ENCODE data around the gene FNDC3B.

Gene FNDC3B

DNA sequence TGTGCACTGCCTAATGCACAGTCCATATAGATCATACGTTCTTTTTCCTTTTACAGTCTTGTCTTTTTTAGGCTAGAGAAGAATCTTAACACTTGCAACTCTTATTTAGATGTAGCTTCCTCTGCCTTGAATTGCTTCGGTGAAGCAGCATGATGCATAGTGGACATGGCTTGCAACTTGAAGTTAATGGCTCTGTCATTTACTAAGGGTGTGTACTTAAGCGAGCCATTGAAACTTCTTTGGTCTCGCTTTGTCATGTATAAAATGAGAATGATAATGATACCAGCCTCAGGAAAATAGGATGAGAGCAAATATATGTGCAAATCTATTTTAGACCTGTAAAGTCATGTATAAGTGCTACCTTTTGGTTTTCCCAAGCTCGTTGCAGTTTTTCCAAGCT lies 261.5 kb downstream of the FNDC3B start:
- DNase-seq (ENCODE audit: insufficient read length) (no peak), FAIRE-seq (no peak)
- TF ChIP-seq TAF1 (IDR thresholded peaks at IDR 0.05; ENCODE audit: borderline replicate concordance, low read depth, low read length) (no peak), POLR2AphosphoS5 (IDR thresholded peaks at IDR 0.05; ENCODE audit: low read depth, low read length) (no peak), POLR2A (IDR thresholded peaks at IDR 0.05; ENCODE audit: low read depth, low read length) (no peak)

DNA sequence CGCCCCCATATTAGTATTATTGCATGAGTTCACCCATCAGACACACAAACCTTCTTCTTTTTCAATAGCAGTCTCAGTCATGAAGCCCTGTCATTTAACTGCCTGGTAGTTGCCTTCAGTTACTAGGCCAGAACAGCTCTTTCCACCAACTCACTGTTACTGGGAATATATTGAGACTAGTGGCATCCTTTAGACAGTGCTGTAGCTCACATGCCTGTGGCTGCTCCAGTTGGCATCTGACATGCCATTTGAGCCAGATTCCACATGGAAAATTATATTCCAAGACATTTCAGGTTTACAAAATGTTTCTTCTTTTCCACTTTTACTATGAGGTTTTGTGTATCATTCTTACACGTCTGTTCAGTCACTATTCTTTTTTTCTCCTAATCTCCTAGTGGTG lies 262.8 kb downstream of the FNDC3B start:
- TF ChIP-seq TAF1 (IDR thresholded peaks at IDR 0.05; ENCODE audit: borderline replicate concordance, low read depth, low read length) (no peak), POLR2A (IDR thresholded peaks at IDR 0.05; ENCODE audit: low read depth, low read length) (no peak), POLR2AphosphoS5 (IDR thresholded peaks at IDR 0.05; ENCODE audit: low read depth, low read length) (no peak)
- DNase-seq (ENCODE audit: insufficient read length): no peak
- FAIRE-seq: peak; percentile 17

DNA sequence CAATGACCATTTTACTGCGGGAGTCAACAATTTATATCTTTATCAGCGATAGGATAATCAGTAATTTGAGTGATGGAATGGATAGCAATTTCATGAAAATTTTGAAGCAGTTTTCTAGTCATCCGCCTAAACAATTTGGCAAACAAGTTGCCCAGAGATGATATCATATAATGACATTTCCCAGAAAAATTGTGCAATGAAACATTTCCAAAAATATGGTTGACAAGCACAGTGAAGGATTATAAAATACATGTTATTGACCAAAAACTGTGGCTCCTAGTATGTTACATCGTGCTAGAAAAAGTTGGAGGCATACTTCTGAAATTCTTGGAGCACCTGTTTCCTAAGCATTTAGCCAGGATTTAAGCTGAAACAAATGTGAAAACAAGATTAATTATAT lies 263.8 kb downstream of the FNDC3B start:
- DNase-seq (ENCODE audit: insufficient read length): no peak
- no peak for FAIRE-seq
- no peak for TF ChIP-seq TAF1 (IDR thresholded peaks at IDR 0.05; ENCODE audit: borderline replicate concordance, low read depth, low read length)
- TF ChIP-seq POLR2A (IDR thresholded peaks at IDR 0.05; ENCODE audit: low read depth, low read length): no peak
- TF ChIP-seq POLR2AphosphoS5 (IDR thresholded peaks at IDR 0.05; ENCODE audit: low read depth, low read length): no peak

DNA sequence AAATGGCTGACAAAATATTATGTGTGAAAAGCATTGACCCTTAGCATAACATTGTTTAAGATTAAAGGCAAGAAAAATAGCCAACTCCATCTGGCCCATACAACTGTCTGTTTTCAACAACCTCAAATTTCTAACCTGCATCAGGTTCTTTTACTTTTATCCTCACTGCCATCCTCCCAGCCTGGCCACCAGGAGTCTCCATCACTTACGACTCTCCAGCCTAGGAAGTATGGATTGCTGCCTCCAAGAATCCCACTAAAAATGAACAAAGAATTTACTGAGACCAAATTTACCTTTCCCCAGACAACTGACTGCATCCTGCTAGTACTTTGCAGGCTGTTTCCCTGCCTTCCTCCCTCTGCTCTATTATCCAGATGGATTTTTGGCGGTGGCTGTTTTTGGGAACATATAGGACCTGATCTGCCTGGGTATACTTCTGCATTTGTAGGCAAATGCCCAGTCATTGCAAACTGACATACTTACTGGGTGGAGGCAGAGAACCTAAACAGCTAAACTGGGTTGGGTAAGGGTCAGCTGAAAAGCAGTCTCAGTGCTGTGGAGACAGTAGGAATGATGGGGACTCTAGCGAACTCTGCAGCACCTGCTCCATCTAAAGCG lies 264.7 kb downstream of the FNDC3B start:
- TF ChIP-seq POLR2AphosphoS5 (IDR thresholded peaks at IDR 0.05; ENCODE audit: low read depth, low read length): no peak
- TF ChIP-seq TAF1 (IDR thresholded peaks at IDR 0.05; ENCODE audit: borderline replicate concordance, low read depth, low read length): no peak
- TF ChIP-seq POLR2A (IDR thresholded peaks at IDR 0.05; ENCODE audit: low read depth, low read length): no peak
- no peak for DNase-seq (ENCODE audit: insufficient read length)
- FAIRE-seq: no peak

DNA sequence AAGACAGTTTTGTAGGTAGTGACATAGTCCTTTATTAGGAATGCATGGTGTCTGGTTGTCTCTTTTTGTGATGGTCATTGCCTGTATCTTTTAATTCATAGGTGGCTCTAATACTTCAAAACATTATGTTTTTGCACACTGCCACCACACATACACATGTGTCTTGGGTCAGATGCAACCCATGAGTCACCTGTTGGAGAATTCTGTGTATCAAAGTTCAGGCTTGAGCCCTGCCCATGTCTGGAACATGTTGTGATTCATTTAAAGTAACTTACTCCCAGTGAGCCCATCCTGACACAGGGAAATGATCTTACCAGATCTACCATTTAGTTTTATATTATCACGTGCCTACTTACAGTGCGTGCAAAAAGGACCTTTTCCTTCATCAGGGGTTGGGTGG lies 266.2 kb downstream of the FNDC3B start:
- TF ChIP-seq POLR2A (IDR thresholded peaks at IDR 0.05; ENCODE audit: low read depth, low read length) (no peak), POLR2AphosphoS5 (IDR thresholded peaks at IDR 0.05; ENCODE audit: low read depth, low read length) (no peak), TAF1 (IDR thresholded peaks at IDR 0.05; ENCODE audit: borderline replicate concordance, low read depth, low read length) (no peak)
- no peak for DNase-seq (ENCODE audit: insufficient read length)
- FAIRE-seq: no peak

DNA sequence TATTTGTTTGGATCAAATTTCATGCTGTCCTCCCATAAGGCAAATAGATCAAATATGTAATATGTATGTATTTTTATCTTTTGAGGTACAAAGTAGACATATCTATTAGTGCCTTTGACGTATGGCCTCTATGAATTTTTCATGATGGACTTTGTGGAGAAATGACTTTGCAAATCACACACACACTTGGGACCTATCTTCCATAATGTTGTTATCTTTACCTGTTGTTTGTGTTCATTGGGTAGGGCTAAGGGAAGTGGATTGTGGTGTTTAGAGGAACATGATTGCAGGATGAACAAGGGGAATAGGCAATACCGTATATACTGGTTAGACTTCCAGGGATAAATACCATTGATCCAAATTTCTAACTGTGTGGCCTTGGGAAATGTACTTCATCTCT lies 266.6 kb downstream of the FNDC3B start:
- FAIRE-seq (no peak), DNase-seq (ENCODE audit: insufficient read length) (no peak)
- TF ChIP-seq POLR2AphosphoS5 (IDR thresholded peaks at IDR 0.05; ENCODE audit: low read depth, low read length): no peak
- TF ChIP-seq TAF1 (IDR thresholded peaks at IDR 0.05; ENCODE audit: borderline replicate concordance, low read depth, low read length): no peak
- no peak for TF ChIP-seq POLR2A (IDR thresholded peaks at IDR 0.05; ENCODE audit: low read depth, low read length)

DNA sequence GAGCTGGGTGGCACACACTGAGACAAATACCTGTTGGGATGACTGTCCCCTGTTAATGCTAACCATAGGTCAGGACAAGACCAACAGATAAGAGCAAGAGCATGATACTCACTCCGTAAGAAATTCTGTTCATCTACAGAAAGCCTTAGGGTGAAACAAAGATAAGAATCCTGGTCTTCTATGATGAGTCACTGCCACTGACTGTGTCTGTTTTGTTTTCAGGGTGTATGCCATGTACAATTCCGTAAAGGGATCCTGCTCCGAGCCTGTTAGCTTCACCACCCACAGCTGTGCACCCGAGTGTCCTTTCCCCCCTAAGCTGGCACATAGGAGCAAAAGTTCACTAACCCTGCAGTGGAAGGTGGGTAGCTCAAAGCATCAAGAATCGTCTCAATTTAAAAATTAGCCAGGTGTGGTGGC lies 267.8 kb downstream of the FNDC3B start:
- FAIRE-seq: no peak
- no peak for DNase-seq (ENCODE audit: insufficient read length)
- TF ChIP-seq POLR2AphosphoS5 (IDR thresholded peaks at IDR 0.05; ENCODE audit: low read depth, low read length) (no peak), POLR2A (IDR thresholded peaks at IDR 0.05; ENCODE audit: low read depth, low read length) (no peak), TAF1 (IDR thresholded peaks at IDR 0.05; ENCODE audit: borderline replicate concordance, low read depth, low read length) (no peak)

DNA sequence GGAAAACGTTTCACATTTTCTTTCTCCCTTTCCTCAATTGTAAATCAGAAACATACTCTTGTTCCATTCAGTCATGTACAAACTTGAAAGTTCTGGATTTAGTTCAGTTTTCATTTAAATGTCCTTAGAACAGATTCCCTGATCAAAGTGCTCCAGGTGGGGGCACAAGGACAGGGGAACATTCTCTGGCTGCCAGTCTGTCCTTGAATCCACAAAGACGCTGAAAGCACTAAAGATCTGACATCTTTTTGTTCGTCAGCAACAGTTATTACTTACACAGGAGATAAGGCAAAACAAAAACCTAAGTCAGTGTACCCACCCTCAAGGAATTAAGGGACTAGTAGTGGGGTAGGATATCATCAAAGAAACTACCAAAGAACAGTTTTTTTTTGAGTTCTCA lies 269.7 kb downstream of the FNDC3B start:
- TF ChIP-seq POLR2AphosphoS5 (IDR thresholded peaks at IDR 0.05; ENCODE audit: low read depth, low read length) (no peak), TAF1 (IDR thresholded peaks at IDR 0.05; ENCODE audit: borderline replicate concordance, low read depth, low read length) (no peak), POLR2A (IDR thresholded peaks at IDR 0.05; ENCODE audit: low read depth, low read length) (no peak)
- DNase-seq (ENCODE audit: insufficient read length) (no peak), FAIRE-seq (no peak)

DNA sequence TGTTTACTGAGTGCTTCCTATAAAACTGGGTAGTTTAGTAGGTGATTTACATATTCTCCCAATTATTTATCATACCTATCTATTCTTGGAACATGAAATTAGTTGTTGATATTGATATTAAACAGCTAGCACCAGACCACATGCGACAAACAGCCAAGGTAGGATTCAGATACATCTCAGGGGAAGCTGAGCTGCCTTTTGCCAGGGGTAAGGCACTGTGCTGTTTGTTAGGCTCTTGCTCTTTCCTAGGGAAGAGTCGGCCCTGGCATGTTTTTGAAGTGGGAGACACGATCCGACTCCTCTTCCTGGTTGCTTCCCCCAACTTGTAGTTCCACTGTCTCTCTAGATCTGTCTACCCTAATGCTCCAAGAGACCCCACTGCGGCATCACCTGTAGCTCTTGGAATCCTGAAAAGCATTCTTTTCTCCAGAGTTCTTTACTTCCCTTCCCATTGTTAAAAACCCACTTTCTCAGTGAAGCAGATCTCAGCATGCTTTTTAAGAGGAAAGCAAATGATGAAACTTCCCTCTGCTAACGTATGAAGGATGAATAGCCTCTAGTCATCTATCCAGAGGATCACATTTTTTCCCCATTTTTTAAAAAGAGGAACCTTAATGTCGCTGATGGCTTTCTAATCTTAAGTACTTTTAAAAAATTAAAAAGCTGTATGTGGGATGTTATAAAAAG lies 270.5 kb downstream of the FNDC3B start:
- no peak for TF ChIP-seq TAF1 (IDR thresholded peaks at IDR 0.05; ENCODE audit: borderline replicate concordance, low read depth, low read length)
- no peak for FAIRE-seq
- DNase-seq (ENCODE audit: insufficient read length): no peak

DNA sequence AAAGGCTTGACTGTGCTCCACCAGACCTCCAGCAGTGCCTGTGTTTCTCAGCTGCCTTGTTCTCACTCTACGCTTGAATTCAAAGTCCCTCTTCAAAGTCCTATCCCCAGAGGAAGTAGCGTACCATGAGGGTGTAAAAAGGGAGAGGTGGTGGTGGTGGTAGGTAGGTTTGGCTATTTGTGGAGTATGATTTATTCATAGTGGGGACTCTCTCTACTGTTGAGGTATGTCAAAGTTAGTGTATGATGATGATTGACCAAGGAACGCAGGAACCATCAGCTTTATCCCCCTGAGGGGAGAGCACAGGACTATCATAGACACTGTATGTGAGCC lies 271.0 kb downstream of the FNDC3B start:
- FAIRE-seq (no peak), DNase-seq (ENCODE audit: insufficient read length) (no peak)
- TF ChIP-seq TAF1 (IDR thresholded peaks at IDR 0.05; ENCODE audit: borderline replicate concordance, low read depth, low read length) (no peak), POLR2A (IDR thresholded peaks at IDR 0.05; ENCODE audit: low read depth, low read length) (no peak), POLR2AphosphoS5 (IDR thresholded peaks at IDR 0.05; ENCODE audit: low read depth, low read length) (no peak)

DNA sequence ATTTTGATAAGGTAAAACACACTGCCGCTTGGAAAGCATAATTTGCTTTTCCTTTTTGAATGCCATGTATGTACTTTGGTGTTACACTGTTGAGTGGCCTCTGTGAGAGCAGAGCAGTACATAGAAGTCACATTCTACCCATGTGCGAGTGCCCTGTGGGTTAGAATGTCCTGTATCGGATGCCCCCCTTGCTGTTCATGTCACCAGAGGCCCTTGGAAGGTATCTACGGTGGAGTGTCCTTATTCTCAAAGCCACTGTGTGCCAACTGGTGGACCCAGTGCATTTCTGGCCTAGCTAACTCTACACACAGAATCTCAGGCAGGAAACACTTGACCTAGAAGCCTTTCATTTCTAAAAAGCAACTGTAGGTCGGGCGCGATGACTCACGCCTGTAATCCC lies 271.8 kb downstream of the FNDC3B start:
- no peak for FAIRE-seq

DNA sequence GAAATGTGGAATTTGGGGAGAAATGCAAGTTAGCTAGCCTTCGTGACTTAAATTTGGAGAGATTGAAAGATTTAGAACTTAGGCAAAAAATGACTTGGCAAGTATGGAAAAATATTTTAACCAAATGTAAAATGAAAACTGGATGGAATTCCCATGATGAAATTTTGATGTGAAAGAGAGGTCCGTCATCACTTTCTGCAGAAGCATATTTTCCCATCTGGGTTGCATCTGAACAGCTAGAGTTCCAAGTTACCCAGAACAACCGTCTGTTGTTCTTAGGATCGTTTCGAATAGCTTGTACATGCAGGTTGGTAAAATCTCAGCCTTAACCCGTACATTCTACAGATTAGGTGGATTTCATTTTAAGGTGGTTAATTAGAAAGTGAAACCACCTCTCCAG lies 272.6 kb downstream of the FNDC3B start:
- FAIRE-seq: no peak
- TF ChIP-seq POLR2AphosphoS5 (IDR thresholded peaks at IDR 0.05; ENCODE audit: low read depth, low read length): no peak
- TF ChIP-seq POLR2A (IDR thresholded peaks at IDR 0.05; ENCODE audit: low read depth, low read length): no peak
- TF ChIP-seq TAF1 (IDR thresholded peaks at IDR 0.05; ENCODE audit: borderline replicate concordance, low read depth, low read length): no peak
- no peak for DNase-seq (ENCODE audit: insufficient read length)

More for the DNA sequence above, 271.8 kb downstream of the FNDC3B start:
- TF ChIP-seq TAF1 (IDR thresholded peaks at IDR 0.05; ENCODE audit: borderline replicate concordance, low read depth, low read length) (no peak), POLR2AphosphoS5 (IDR thresholded peaks at IDR 0.05; ENCODE audit: low read depth, low read length) (no peak), POLR2A (IDR thresholded peaks at IDR 0.05; ENCODE audit: low read depth, low read length) (no peak)
- no peak for DNase-seq (ENCODE audit: insufficient read length)

Data from GM12892 (cell line).